ENCODE measurements around the gene FNBP1. TPM values are rescaled to one million over a fixed set of nuclear protein-coding genes. Genes with fewer than 3 reads are reported as not detected.

FNBP1 gene
- total and polyA plus RNA-seq, 2 of the 13 experiments (the other 11 are each of a cell fraction or from before 2014, with no cell fraction given), result 5.4 to 19.5 TPM

DNA sequence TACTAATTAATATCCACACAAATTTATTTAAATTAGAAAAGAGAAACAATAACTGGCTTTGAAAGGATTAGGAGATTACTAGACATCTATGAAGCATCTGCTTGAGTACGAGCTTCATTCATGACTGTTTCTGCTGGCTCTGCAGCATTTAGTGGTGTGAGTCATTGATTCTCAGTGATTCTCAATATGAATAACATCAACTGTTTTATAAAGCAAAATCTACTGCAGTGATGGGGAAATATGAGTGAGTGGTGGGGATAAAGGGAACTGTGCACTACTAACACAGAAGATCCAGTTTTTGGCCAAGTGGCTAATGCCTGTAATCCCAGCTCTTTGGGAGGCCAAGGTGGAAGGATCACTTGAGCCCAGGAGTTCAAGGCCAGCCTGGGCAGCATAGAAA, 8.4 kb downstream of the FNBP1 start:
- Histone ChIP-seq H3K79me2 (ENCODE audit: insufficient read depth, low read length) (peaks cover 51% of the 10 kb centered on the region), H3K36me3 (replicated peaks in 1 of 2; ENCODE audit: control insufficient read depth in 1 of 2, insufficient read depth in 2 of 2, low read length in 2 of 2) (no peaks in the 10 kb centered on the region; a peak in 1 of 5 replicates), H4K20me1 (ENCODE audit: insufficient read depth, low read length) (0 out of 2 replicates have a peak, but pooled peaks cover 3% of the 10 kb centered on the region), H3K4me3 (replicated peaks in 1 of 3; ENCODE audit: insufficient read depth in 1 of 3, low read depth in 2 of 3, low read length in 3 of 3) (no peak overlapping the region), H3K27me3 (ENCODE audit: control insufficient read depth in 1 of 2, insufficient read depth in 2 of 2, low read length in 2 of 2) (no peaks in the 10 kb centered on the region), H3K9ac (ENCODE audit: insufficient read depth, low read depth, low read length) (no peak overlapping the region), H2AFZ (ENCODE audit: low read length) (no peak overlapping the region), H3K4me1 (ENCODE audit: insufficient read depth, low read length) (peaks cover 39% of the 10 kb centered on the region), H3K4me2 (ENCODE audit: low read depth, low read length) (no peak overlapping the region), H3K9me3 (ENCODE audit: low read length) (no peaks in the 10 kb centered on the region), H3K27ac (ENCODE audit: extremely low read length, insufficient read depth, low read length) (no peak overlapping the region)
- intact Hi-C loops (cut with micrococcal nuclease; ENCODE audit: unreplicated experiment), result no loop called here
- ATAC-seq (no peak), DNase-seq (ENCODE audit: low spot score) (no peak), FAIRE-seq (no peak)
- WGBS (ENCODE audit: low lambda C conversion rate), result 97% methylated on average over 1 of the region's 1 CpG
- POLR2A ChIA-PET, result no interaction called here
- CTCF ChIA-PET (ENCODE audit: low intra/inter-chr PET ratio, low total read pairs), result no interaction called here
- in situ Hi-C loops (cut with HindIII; ENCODE audit: extremely low pct_ligation_motif_present, low pct_unique_long_range_greater_than_20kb), result no loop called here
- no TSS peak for BruUV-seq (replicated peaks)
- TF ChIP-seq ZNF691 (CRISPR knock-in tag; IDR thresholded peaks at IDR 0.05; ENCODE audit: borderline replicate concordance, low read depth), result no peak
- no peak for TF ChIP-seq CREB1 (IDR thresholded peaks at IDR 0.05)
- TF ChIP-seq CREB1 (CRISPR knock-in tag; IDR thresholded peaks at IDR 0.05), result no peak
- no peak for TF ChIP-seq ZBTB10 (CRISPR knock-in tag; IDR thresholded peaks at IDR 0.05; ENCODE audit: borderline replicate concordance)

GRCh38 chr9:130030651-130031127, 12.3 kb downstream of the FNBP1 start:
- in situ Hi-C loops (cut with HindIII; ENCODE audit: extremely low pct_ligation_motif_present, low pct_unique_long_range_greater_than_20kb), result no loop called here
- Histone ChIP-seq H3K27me3 (ENCODE audit: control insufficient read depth in 1 of 2, insufficient read depth in 2 of 2, low read length in 2 of 2) (no peaks in the 10 kb centered on the region), H3K36me3 (replicated peaks in 1 of 2; ENCODE audit: control insufficient read depth in 1 of 2, insufficient read depth in 2 of 2, low read length in 2 of 2) (no peaks in the 10 kb centered on the region; a peak in 1 of 5 replicates), H3K27ac (ENCODE audit: extremely low read length, insufficient read depth, low read length) (peak overlapping the region; percentile 9), H3K4me1 (ENCODE audit: insufficient read depth, low read length) (peaks cover 66% of the 10 kb centered on the region), H4K20me1 (ENCODE audit: insufficient read depth, low read length) (no peaks in the 10 kb centered on the region), H3K9ac (ENCODE audit: insufficient read depth, low read depth, low read length) (no peak overlapping the region), H3K79me2 (ENCODE audit: insufficient read depth, low read length) (peaks cover 54% of the 10 kb centered on the region), H3K4me3 (replicated peaks in 1 of 3; ENCODE audit: insufficient read depth in 1 of 3, low read depth in 2 of 3, low read length in 3 of 3) (no peak overlapping the region), H3K9me3 (ENCODE audit: low read length) (no peaks in the 10 kb centered on the region), H3K4me2 (ENCODE audit: low read depth, low read length) (no peak overlapping the region), H2AFZ (ENCODE audit: low read length) (no peak overlapping the region)
- ATAC-seq (no peak), DNase-seq (ENCODE audit: low spot score) (no peak), FAIRE-seq (no peak)
- ChIA-PET POLR2A (interaction anchor here (1.3 kb wide), 1 partner anchor 13 kb away, joined by 4 read pairs; the partner anchor contains the start of gene FNBP1), CTCF (ENCODE audit: low intra/inter-chr PET ratio, low total read pairs) (no interaction called here)
- WGBS (ENCODE audit: low lambda C conversion rate), result 100% methylated on average over 3 of the region's 3 CpGs
- BruUV-seq (replicated peaks), result no TSS peak
- intact Hi-C loops (cut with micrococcal nuclease; ENCODE audit: unreplicated experiment), result no loop called here
- TF ChIP-seq ZFP37 (CRISPR knock-in tag; IDR thresholded peaks at IDR 0.05; ENCODE audit: borderline replicate concordance), result no peak
- no peak for TF ChIP-seq ATF5 (CRISPR knock-in tag; IDR thresholded peaks at IDR 0.05; ENCODE audit: low read depth)
